ENCODE results near the gene SMIM12. TPM values are rescaled to one million over a fixed set of nuclear protein-coding genes. Genes with fewer than 3 reads are reported as not detected.

Gene SMIM12
- total RNA-seq, 6 experiments from 2014 or later: 30.5 to 45.7 (median 32.2) TPM

DNA sequence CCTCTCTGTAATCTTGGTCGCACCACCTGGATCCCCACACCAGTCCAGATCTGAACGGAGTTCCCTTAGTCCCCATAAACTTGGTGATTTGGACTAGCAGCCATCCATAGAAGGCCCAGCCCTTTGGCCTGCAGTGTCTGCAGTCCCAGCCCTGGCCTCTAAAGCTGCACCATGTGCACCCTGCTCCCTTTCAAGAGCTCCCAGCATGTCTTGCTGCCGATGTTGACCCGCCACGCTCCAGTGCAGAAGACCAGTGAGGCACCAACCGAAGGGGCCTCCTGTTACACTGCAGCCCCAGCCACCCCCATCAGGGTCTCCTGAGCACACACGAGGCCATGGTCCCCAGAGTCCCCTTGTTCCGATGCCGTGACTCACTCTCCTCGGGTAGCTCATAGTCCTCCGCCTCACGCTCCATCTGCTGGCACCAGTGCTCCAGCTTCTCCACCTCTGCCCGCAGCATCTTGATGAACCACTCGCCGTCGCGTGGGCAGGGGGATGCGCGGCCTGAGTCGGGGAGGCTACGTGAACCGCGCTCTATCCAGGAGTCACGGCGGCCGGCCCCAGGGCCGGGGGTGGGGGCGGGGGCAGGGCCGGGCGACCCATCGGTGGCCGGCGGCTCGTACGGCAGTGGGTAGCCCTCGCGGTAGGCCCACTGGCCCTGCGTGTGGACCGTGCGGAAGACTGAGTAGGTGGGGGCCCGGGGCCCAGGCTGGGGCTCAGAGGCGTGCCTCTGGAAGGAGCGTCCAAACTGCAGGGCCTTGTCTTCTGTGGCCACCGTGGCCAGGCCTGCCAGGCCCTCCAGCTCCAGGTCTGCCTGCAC is 8.9 kb upstream of the SMIM12 start:
- Histone ChIP-seq H3K9me3 (no peaks in the 10 kb centered on the region), H3K4me3 (no peak overlapping the region), H3K27me3 (no peaks in the 10 kb centered on the region), H3K27ac (no peak overlapping the region), H3K4me1 (peaks cover 0 to 7% (median 0%) of the 10 kb centered on the region in 4 donors), H3K36me3 (no peaks in the 10 kb centered on the region)
- 59% methylated on average over 3 of the region's 44 CpGs for WGBS (ENCODE audit: insufficient coverage, low coverage, low lambda C conversion rate, missing lambda C conversion rate)
- ATAC-seq: no peak
- intact Hi-C loops (cut with DNase I): no loop called here
- no peak for DNase-seq
- TF ChIP-seq CTCF (IDR thresholded peaks at IDR 0.05) (no peak), POLR2A (IDR thresholded peaks at IDR 0.05) (no peak)

DNA sequence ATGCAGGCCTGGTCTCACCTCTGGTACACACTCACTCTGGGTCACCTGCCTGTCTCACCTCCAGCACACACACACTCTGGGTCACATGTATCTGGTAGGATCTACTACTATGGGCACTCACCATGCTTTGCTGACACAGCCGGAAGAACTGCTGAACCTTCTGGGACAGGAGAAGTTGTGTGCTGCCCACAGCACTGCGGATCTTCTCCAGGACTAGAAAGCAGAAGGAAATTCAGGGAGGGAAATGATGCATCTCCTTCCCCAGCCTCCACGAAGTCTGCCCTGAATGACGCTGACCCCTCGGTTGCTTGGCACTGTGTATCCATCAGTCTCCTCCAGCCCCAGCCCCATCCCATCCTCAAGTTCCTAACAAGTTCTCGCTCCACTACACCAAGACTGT is 7.9 kb upstream of the SMIM12 start:
- no CpG with 5 or more reads among the region's 6 CpGs for WGBS (ENCODE audit: insufficient coverage, low coverage, low lambda C conversion rate, missing lambda C conversion rate)
- intact Hi-C loops (cut with DNase I): no loop called here
- Histone ChIP-seq H3K4me1 (peaks cover 0 to 7% (median 0%) of the 10 kb centered on the region in 4 donors), H3K9me3 (no peaks in the 10 kb centered on the region), H3K36me3 (no peaks in the 10 kb centered on the region), H3K27ac (no peak overlapping the region), H3K4me3 (no peak overlapping the region), H3K27me3 (no peaks in the 10 kb centered on the region)
- ATAC-seq (peak in 1 of 4 donors; percentile 15), DNase-seq (no peak)
- TF ChIP-seq POLR2A (IDR thresholded peaks at IDR 0.05): no peak
- no peak for TF ChIP-seq CTCF (IDR thresholded peaks at IDR 0.05)

DNA sequence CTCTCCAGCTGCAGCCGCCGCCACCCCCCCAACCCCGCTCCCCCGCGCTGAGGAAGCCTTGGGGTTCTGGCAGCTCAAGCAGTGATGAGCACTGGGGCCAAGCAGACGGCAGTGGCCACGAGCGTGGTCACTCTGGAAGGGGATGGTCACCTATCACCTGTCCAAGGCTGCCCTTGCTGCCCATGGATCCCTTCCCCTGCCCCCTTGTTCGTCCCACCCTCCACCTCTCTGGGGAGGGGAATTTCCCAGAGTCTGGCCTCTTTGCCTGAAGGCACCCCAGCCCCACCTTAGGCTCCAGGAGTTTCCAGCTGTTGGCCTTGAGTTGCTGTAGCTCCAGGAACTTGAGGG is 7.2 kb upstream of the SMIM12 start:
- no peak for ATAC-seq
- TF ChIP-seq POLR2A (IDR thresholded peaks at IDR 0.05) (no peak), CTCF (IDR thresholded peaks at IDR 0.05) (no peak)
- WGBS (ENCODE audit: insufficient coverage, low coverage, low lambda C conversion rate, missing lambda C conversion rate): no CpG with 5 or more reads among the region's 9 CpGs

DNA sequence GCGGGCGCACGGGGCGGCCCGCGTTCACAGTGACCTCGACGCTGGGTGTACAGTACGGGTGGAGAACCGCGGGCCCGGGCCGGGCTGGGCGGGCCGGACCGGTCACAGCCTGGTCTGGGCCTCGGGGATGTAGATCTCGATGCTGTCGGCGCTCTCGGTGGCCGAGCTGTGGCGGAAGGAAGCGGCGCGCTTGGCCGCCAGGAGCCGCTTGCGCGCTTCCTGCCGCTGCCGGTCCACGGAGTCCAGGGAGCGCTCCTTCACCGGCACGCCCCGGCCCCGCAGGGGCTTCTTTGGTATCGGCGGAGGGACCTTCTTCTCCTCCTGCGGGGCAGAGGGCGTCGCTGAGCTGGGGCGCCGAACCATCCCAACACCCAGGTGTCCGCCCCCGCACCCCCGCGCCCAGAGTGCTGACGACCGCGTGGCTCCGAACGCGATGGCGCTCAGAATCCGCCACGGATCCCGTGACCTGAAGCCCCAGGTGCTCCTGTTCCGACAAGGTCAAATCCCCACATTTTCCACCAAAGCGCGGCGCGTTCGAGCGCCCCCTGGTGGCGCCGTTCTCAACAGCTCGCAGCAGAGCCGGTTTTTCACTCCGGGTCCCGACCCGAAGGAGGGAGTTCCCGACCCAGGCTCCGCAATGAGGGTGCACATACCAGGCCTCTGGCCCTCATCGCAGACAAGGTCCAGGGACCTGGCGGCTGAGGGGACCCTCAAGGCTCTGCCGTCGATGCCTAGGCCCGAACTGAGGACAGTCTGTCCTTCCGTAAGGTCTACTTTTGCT is 6.6 kb upstream of the SMIM12 start:
- WGBS (ENCODE audit: insufficient coverage, low coverage, low lambda C conversion rate, missing lambda C conversion rate): 0% methylated on average over 18 of the region's 81 CpGs
- Histone ChIP-seq H3K27me3 (no peaks in the 10 kb centered on the region), H3K4me1 (peaks cover 0 to 7% (median 0%) of the 10 kb centered on the region in 4 donors), H3K4me3 (peak overlapping the region; percentile 63 to 75 (median 68)), H3K9me3 (no peaks in the 10 kb centered on the region), H3K27ac (peak overlapping the region; percentile 60 to 71 (median 70)), H3K36me3 (no peaks in the 10 kb centered on the region)
- DNase-seq: peak; percentile 84 to 89 (median 89)
- intact Hi-C loops (cut with DNase I): no loop called here
- peak; percentile 43 for TF ChIP-seq POLR2A (IDR thresholded peaks at IDR 0.05)
- TF ChIP-seq CTCF (IDR thresholded peaks at IDR 0.05): peak; percentile 96 to 99 (median 97)
- peak; percentile 81 to 91 (median 88) for ATAC-seq

More for the DNA sequence above, 7.2 kb upstream of the SMIM12 start:
- Histone ChIP-seq H3K36me3 (no peaks in the 10 kb centered on the region), H3K4me3 (peak overlapping the region; percentile 63 to 75 (median 68)), H3K27ac (peak overlapping the region in 2 of 3 donors; percentile 60 to 70), H3K9me3 (no peaks in the 10 kb centered on the region), H3K4me1 (peaks cover 0 to 7% (median 0%) of the 10 kb centered on the region in 4 donors), H3K27me3 (no peaks in the 10 kb centered on the region)
- DNase-seq: no peak
- intact Hi-C loops (cut with DNase I): no loop called here
